HG03571 (cell line): ENCODE measurements around the gene ADAM20.
"Not testable (repeated sequence)": the region's sequence is repeated elsewhere in the genome, so short reads cannot be mapped to it uniquely, and the experiment has no call there.

Experiments used
- ATAC-seq: cut with Tn5 transposase; IDR thresholded peaks from one replicate; pipeline ENCODE4 v1.9.1; 2021; ENCODE audit not compliant: unreplicated experiment

Gene ADAM20

GRCh38 chr14:70534904-70535303 is at the start of gene ADAM20:
TSS of gene ADAM20 (minus strand) at chr14:70535004. CDS start at chr14:70524757, 10,247 bp downstream.
- ATAC-seq = no peak

- ATAC-seq = no peak
Observed at GRCh38 chr14:70576891-70577290, 42.1 kb upstream of the ADAM20 start.

DNA sequence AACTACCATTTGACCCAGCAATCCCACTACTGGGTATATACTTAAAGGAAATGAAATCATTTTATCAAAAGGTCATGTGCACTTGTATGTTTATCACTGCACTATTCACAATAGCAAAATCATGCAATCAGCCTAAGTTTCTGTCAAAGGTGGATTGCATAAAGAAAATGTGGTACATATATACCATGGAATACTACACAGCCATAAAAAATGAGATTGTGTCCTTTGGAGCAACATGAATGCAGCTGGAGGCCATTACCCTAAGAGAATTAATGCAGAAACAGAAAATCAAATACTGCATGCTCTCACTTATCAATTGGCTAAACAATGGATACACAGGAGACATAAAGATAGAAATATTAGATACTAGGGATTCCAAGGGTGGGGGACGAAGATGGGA is 38.2 kb upstream of the ADAM20 start:
- no peak for ATAC-seq

- no peak for ATAC-seq
Observed at GRCh38 chr14:70571139-70571538, 36.3 kb upstream of the ADAM20 start.

DNA sequence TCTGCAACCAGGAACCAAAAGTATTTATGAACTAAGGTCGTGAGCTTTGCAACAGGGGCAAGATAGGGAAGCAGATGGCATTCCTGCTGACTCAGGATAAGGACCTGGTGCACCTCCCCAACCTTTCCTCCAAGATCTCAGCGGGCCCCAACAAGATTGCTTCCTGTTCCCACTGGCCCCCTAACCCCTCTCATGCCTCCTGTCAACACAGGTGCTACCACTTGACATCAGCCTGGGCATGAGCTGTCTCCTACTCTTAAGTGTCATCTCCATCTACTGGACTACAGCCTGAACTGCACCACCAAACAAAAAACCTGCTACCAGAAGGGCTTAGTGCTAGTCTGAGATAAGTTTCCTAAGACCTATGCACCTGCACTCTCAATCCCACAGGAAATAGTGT is 33.0 kb upstream of the ADAM20 start:
- ATAC-seq = no peak

GRCh38 chr14:70563869-70564268 is 29.1 kb upstream of the ADAM20 start:
- ATAC-seq = no peak

DNA sequence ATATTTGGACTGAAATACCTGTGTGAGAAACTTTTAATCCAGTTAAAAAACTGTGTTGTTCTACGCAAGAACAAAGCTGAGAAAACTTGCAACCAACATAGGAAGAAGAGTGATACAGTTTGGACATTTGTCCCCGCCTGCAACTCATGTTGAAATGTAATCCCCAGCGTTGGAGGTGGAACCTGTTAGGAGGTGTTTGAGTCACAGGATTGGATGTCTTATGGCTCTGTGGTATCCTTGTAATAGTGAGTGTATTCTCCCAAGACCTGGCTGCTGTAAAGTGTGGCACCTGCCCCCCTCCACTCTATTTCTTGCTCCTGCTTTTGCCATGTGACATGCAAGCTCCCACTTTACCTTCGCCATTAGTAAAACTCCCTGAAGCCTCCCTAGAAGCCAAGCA is 28.6 kb upstream of the ADAM20 start:
- no peak for ATAC-seq

- no peak for ATAC-seq
Observed at GRCh38 chr14:70558356-70558755, 23.6 kb upstream of the ADAM20 start.

DNA sequence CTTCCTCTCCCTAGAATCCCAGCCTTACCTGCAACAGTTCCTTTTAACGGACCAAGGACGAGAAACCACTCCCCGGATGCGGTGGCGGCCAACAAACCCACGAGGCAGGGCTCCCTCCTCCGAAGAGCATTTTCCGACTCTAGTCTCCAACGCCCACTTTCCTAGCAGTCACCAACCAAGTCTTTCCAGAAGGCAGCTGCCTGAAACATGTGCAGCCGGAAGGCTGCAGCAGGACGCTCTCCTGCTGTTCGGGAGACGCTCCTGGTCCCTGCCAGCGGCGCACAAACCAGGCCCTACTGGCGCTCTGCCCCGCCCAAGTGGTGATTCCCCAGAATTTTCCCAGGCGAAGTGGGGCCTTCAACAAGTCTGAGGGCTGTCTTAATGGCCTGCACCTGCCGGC is 21.1 kb upstream of the ADAM20 start:
- no peak for ATAC-seq

DNA sequence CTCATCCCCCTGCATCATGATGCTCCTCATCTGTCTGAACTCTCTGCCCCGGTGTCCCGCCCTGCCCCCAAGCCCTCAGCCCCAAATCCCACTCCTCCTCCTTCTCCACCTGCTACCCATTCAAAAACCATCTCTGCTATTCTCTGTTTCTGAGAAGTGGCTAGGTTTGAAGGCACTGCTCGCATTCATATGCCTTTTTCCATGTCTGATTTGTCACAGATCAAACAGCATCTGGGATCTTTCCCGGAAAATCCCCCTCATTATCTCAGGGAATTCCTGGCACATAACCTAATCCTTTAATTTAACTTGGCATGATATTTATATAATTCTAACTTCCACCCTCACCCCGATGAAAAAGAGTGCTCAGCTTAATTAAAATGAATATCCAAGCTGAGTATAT is 3.3 kb upstream of the ADAM20 start:
- ATAC-seq = no peak

DNA sequence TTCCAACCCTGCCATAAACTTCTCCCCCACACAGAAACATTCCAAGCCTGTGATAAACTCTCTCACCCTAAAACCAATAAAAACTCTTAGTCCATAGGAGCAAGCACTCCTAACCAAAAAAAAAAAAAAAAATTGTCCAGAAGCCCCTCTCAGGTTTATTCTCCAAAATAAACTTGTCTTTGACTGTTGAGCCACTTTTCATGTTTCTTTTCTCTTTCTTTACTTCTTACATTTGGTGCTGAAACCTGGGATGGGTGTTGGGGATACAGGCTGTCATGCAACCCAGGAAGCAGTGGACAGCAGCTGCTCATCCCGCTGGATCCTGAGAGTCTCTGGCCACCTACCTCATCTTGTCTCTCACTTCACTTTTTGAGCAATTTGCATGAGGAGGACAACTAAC is 2.0 kb upstream of the ADAM20 start:
- ATAC-seq = no peak

GRCh38 chr14:70530417-70530816 is 4.4 kb downstream of the ADAM20 start:
- ATAC-seq = no peak

- no peak for ATAC-seq
Observed at GRCh38 chr14:70527501-70528105, 7.2 kb downstream of the ADAM20 start.

DNA sequence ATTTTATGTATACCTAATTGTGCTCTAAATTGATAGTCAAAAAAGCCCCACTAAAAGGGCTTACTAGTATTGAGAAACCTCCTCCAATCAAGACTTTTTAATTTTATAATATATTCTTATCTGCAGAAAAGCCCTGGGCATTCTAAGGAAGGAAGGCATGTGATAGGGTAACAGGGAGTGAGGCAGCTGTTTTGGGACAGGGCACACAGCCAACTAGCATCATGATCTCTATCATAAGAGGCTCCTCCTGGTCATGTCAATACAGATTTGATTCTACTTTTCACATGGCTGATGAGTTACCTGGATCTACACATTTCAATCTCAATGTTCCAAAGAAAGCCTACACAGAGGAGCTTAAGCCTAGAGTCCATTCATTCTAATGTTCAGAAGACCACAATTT is 9.1 kb downstream of the ADAM20 start:
- ATAC-seq = no peak

DNA sequence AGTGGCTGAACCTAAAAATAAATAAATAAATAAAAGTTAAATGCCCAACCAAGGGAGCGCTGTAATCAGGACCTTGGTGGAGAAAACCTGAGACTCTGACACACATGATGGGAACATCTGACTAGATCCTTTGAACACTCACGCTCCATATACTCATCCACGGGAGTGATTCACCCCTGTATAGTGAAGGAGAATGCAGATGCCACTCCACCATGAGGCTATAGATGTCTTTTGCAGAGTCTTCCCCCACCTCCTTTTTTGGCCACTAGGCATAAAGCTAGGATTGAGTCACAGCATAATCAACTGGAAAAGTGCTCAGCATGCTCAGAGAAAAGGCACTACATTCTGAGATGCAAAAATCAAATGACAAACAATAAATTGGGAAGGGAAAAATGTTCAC is 19.0 kb downstream of the ADAM20 start:
- no peak for ATAC-seq

- ATAC-seq = no peak
Observed at GRCh38 chr14:70514168-70515069, 20.4 kb downstream of the ADAM20 start.

- ATAC-seq = no peak
Observed at GRCh38 chr14:70498191-70498590, 36.6 kb downstream of the ADAM20 start.

- ATAC-seq = no peak
Observed at GRCh38 chr14:70489579-70490200, 45.1 kb downstream of the ADAM20 start.

- ATAC-seq = not testable (repeated sequence)
Observed at GRCh38 chr14:70477356-70478105, 57.3 kb downstream of the ADAM20 start.

DNA sequence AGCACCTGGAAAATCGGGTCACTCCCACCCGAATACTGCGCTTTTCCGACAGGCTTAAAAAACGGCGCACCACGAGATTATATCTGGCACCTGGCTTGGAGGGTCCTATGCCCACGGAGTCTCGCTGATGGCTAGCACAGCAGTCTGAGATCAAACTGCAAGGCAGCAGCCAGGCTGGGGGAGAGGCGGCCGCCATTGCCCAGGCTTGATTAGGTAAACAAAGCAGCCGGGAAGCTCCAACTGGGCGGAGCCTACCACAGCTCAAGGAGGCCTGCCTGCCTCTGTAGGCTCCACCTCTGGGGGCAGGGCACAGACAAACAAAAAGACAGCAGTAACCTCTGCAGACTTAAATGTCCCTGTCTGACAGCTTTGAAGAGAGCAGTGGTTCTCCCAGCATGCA is 59.3 kb downstream of the ADAM20 start:
- not testable (repeated sequence) for ATAC-seq

DNA sequence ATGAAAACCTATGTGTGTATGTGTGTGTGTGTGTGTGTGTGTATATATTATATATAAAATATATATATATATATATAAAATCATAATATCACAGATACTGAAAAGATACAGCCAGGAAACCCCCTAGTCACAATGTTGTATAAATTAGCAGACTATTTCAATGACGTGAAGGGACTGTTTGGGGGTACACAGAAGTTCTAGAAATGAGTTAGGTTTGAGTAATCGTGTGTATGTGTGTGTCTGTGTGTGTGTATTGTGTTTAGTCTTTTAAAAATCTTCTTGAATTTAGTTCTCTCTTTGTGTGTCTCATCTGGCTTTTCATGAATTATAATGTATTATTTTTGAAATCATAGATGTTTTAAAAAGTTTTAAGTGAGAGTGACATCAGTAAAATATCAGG is 61.0 kb downstream of the ADAM20 start:
- no peak for ATAC-seq
